Fibroblast of villous mesenchyme (primary cell): Measurements from ENCODE around the gene PLCL1. TPM values are rescaled to one million over a fixed set of nuclear protein-coding genes. Genes with fewer than 3 reads are reported as not detected.

Experiments
- DNase-seq: peaks from one replicate; pipeline ENCODE4 v3.0.0-alpha.2; 2010; ENCODE audit warnings: low read depth
- H3K4me3 ChIP-seq: 2 replicates; pipeline ENCODE4 v1.5.1; 2011; ENCODE audit warnings: low read depth, mild to moderate bottlenecking, low read length
- total RNA-seq: library from RNA; depleted of rRNA; stranded (reverse); fragments of >200 nt; gene quantifications from 2 replicates; pipeline ENCODE4 v1.2.3, GENCODE V29; 2012
- TF ChIP-seq, protein P1 (sequence below): IDR thresholded peaks from 2 replicates; pipeline ENCODE4 v1.5.1; 2012; ENCODE audit warnings: low read depth, mild to moderate bottlenecking, low read length; ENCODE audit not compliant: insufficient read depth

Gene PLCL1
- total RNA-seq, 1 donor: 0.43 TPM

DNA sequence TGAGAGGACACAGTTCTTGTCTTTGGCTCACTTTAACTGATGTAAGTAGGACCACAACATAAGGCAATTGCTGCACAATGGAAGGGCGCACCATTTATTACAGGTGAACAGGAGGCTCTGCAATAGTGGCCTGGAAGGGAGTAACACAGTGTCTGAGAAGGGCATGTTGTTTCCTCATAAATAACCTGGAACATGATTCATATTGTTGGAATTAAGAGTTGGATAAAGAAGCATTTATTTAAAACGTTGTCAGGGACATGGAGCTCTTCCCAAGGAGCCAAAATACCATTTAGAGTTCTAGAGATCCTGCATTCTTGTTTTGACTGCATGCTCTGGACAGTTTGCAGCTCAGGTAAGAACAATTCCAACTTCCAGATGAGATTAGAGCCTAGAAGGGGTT lies 110.4 kb downstream of the PLCL1 start:
- no peak for DNase-seq
- TF ChIP-seq, protein P1, sequence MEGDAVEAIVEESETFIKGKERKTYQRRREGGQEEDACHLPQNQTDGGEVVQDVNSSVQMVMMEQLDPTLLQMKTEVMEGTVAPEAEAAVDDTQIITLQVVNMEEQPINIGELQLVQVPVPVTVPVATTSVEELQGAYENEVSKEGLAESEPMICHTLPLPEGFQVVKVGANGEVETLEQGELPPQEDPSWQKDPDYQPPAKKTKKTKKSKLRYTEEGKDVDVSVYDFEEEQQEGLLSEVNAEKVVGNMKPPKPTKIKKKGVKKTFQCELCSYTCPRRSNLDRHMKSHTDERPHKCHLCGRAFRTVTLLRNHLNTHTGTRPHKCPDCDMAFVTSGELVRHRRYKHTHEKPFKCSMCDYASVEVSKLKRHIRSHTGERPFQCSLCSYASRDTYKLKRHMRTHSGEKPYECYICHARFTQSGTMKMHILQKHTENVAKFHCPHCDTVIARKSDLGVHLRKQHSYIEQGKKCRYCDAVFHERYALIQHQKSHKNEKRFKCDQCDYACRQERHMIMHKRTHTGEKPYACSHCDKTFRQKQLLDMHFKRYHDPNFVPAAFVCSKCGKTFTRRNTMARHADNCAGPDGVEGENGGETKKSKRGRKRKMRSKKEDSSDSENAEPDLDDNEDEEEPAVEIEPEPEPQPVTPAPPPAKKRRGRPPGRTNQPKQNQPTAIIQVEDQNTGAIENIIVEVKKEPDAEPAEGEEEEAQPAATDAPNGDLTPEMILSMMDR: no peak
- H3K4me3 ChIP-seq: no peak overlapping the region

DNA sequence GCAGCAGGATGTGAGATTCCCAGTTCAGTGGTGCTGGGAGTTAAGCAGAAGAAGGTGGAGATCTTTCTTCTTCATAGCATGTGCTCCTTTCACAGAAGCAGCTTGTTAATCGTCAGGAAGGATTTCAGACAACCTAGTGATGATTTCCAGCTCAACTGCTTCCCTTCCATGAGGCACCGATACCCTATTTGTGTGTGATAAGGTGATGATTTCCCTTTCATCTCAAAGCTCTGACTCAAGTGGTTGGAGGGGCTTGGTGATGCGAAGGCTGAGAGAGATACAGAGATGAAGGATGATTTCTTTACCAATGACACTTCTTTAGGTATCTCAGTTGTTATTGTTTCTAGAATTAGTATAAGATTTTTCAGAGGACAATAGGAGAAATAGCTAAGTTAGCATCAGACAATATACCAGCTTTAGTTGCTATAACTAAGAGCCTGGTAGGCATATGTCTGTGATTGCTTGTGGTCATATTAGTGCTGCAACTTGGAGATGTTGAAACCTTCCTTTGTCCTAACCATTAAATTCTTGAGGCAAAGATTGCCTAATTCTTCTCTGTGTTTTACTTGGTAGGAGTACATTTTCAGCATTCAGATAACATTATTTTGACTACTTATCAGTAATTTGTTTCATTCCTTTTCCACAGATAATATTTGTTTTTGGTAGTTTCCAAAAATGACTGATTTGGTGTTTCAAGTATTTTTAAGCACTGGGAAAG lies 111.3 kb downstream of the PLCL1 start:
- H3K4me3 ChIP-seq: no peak overlapping the region
- DNase-seq: peak; percentile 67
- TF ChIP-seq, protein P1: no peak

DNA sequence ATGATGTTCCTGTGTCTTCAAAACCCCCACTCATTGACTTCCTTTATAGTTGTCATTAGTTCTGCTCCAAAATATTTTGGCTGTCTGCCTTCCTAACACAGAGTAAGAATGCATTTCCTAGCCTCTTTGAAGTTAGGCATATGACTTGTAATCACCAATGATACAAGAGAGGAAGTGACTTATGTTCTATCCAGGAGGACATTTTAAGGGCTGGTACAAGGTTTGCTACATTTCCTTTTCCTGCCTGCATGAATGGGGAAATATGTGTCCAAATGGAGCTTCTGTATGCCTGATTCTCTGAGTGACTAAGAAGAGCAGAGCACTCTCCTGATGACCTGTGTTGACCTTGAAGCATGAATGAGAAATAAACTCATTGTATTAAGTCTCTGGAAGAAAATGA lies 115.1 kb downstream of the PLCL1 start:
- no peak overlapping the region for H3K4me3 ChIP-seq
- TF ChIP-seq, protein P1: no peak
- no peak for DNase-seq

DNA sequence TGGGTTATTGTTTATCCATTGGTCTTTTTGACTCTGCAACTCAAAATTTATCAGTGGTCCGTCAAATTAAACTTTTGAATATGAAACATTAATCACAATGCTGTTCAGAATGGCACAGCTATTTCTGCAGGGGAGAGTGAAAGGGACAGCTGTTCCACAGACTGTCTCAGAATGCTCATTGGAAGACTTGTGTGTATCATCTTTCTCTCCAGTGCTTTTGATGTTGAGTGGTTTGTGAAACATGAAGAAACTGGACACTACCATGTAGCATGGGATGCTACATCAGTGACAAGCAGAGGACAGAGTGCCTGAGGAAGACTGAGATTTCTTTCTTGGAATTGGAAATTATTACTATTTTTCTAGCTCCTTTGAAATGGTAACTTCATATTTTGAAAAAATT lies 115.7 kb downstream of the PLCL1 start:
- TF ChIP-seq, protein P1: no peak
- no peak overlapping the region for H3K4me3 ChIP-seq
- no peak for DNase-seq

DNA sequence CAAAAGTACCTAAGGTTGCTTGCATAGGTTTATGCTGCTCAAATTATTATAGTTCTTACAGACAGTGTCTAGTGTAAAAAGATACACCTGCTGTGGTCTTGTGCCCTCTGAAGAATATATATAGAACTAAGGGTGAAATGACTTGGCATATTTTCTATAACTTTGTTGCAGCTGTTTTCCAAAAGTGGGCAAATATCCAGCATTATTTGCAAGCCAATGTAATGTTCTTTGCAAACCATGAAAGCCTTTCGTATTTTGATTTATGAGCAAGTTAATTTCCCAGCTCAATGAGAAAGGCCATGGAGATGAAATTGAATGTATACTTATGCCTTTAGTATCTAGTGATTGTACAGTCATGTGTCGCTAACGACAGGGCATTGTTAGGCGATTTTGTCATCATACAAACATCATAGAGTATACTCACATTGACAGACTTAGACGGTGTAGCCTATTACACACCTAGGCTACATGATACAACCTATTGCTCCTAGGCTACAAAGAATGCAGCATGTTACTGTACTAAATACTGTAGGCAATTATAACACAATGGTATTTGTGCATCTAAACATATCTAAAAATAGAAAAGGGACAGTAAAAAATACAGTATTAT lies 116.3 kb downstream of the PLCL1 start:
- no peak for DNase-seq
- H3K4me3 ChIP-seq: no peak overlapping the region
- TF ChIP-seq, protein P1: no peak

DNA sequence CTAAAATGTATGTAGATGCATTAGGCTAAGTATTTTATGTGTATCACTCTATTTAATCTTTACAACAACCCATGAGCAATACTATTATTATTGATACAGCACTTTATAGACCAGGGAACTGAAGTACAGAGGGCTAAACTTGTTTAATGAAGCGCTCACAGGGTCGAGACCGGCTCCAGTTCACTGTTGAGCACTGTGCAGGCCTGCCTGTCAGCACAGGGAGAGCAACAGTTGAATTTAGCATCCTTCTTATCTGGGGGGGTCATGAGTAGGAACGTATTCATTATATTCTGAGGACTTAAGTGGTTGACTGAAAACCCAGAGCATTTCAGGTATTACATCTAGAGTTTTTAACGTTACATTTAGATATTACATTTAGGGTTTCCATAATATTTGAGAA lies 120.1 kb downstream of the PLCL1 start:
- no peak for DNase-seq
- TF ChIP-seq, protein P1: no peak
- H3K4me3 ChIP-seq: no peak overlapping the region
